IMR-90 (cell line): Measurements from ENCODE around the gene USP12. TPM values are rescaled to one million over a fixed set of nuclear protein-coding genes. Genes with fewer than 3 reads are reported as not detected.

ENCODE experiments used
- ATAC-seq: fragments of 200-7000 bp; cut with Tn5 transposase; 2 replicates; pipeline ENCODE4 v1.9.1; 2020; ENCODE audit warnings: low read depth, mild to moderate bottlenecking, moderate library complexity
- BruUV-seq: library from RNA; stranded (reverse); fragments of 400-500 nt; replicated peaks from 2 replicates; lab custom pipeline; 2021; lab: Mats Ljungman, UMichigan
- CTCF ChIA-PET: fragments of 300-600 bp; formaldehyde crosslinking; extraction: SDS; loops from one replicate; lab custom pipeline; 2021; ENCODE audit warnings: antibody characterized with exemption; lab: Yijun Ruan, JAX
- POLR2A ChIA-PET: fragments of 300-600 bp; sonication (Branson Sonifier 250); formaldehyde crosslinking; loops from one replicate; lab custom pipeline; 2022; ENCODE audit warnings: antibody characterized with exemption; ENCODE audit not compliant: unreplicated experiment; lab: Charles Lee
- DNase-seq: peaks from one replicate; pipeline ENCODE4 v3.0.0; 2013
- H2AFZ ChIP-seq: replicated peaks from 2 replicates; pipeline ENCODE3; 2013; ENCODE audit warnings: low read length, mild to moderate bottlenecking; ENCODE audit not compliant: poor library complexity
- H2AK5ac ChIP-seq: 2 replicates; pipeline ENCODE4 v1.6.1; 2013; ENCODE audit warnings: low read depth, low read length, inconsistent platforms
- H2AK9ac ChIP-seq: replicated peaks from 2 replicates; pipeline ENCODE3; 2013; ENCODE audit warnings: mild to moderate bottlenecking, low read depth, low read length, moderate library complexity; ENCODE audit not compliant: poor library complexity
- H2BK120ac ChIP-seq: 2 replicates; pipeline ENCODE4 v1.6.1; 2013; ENCODE audit warnings: low read depth, low read length, inconsistent platforms
- H2BK15ac ChIP-seq: 3 replicates; pipeline ENCODE4 v1.6.1; 2013; ENCODE audit warnings: low read depth, low read length, inconsistent platforms
- H2BK20ac ChIP-seq: 2 replicates; pipeline ENCODE4 v1.6.1; 2013; ENCODE audit warnings: low read depth, mild to moderate bottlenecking, inconsistent platforms, low read length, moderate library complexity
- H2BK5ac ChIP-seq: 2 replicates; pipeline ENCODE4 v1.6.1; 2013; ENCODE audit warnings: mild to moderate bottlenecking, low read depth, low read length, inconsistent platforms; ENCODE audit not compliant: poor library complexity, severe bottlenecking
- H3K14ac ChIP-seq: replicated peaks from 2 replicates; pipeline ENCODE4 v1.6.1; 2013; ENCODE audit warnings: low read depth, low read length, inconsistent platforms
- H3K18ac ChIP-seq: 2 replicates; pipeline ENCODE4 v1.6.1; 2013; ENCODE audit warnings: low read depth, low read length, control low read depth
- H3K23ac ChIP-seq: 2 replicates; pipeline ENCODE4 v1.6.1; 2013; ENCODE audit warnings: low read depth, low read length, inconsistent platforms
- H3K27ac ChIP-seq: 2 replicates; pipeline ENCODE4 v1.5.1; 2013; ENCODE audit warnings: mild to moderate bottlenecking, control low read depth, low read length; ENCODE audit not compliant: insufficient read depth
- H3K27me3 ChIP-seq: 2 replicates; pipeline ENCODE4 v1.6.1; 2013; ENCODE audit warnings: low read length; ENCODE audit not compliant: control insufficient read depth, insufficient read depth
- H3K36me3 ChIP-seq: 2 replicates; pipeline ENCODE4 v1.6.1; 2013; ENCODE audit warnings: low read length, mixed read lengths; ENCODE audit not compliant: control insufficient read depth, insufficient read depth
- H3K4ac ChIP-seq: 2 replicates; pipeline ENCODE4 v1.6.1; 2013; ENCODE audit warnings: low read depth, low read length, inconsistent platforms
- H3K4me1 ChIP-seq: 2 replicates; pipeline ENCODE4 v1.6.1; 2013; ENCODE audit warnings: low read length, mixed read lengths; ENCODE audit not compliant: control insufficient read depth, insufficient read depth
- H3K4me2 ChIP-seq: 2 replicates; pipeline ENCODE4 v1.6.1; 2013; ENCODE audit warnings: low read depth, mild to moderate bottlenecking, control low read depth, low read length, moderate library complexity
- H3K4me3 ChIP-seq: 2 replicates; pipeline ENCODE4 v1.5.1; 2013; ENCODE audit warnings: low read depth, mild to moderate bottlenecking, control low read depth, low read length, moderate library complexity; ENCODE audit not compliant: insufficient read depth
- H3K56ac ChIP-seq: 2 replicates; pipeline ENCODE4 v1.6.1; 2013; ENCODE audit warnings: low read length, inconsistent platforms; ENCODE audit not compliant: insufficient read depth; ENCODE audit errors: extremely low read depth
- H3K79me1 ChIP-seq, 2 experiments: 2 replicates each; pipeline ENCODE4 v1.6.1; 2013; ENCODE audit warnings: low read length in 2 of 2, inconsistent platforms in 1 of 2, low read depth in 1 of 2
- H3K9ac ChIP-seq: 2 replicates; pipeline ENCODE4 v1.6.1; 2013; ENCODE audit warnings: low read depth, low read length, control low read depth
- H3K9me1 ChIP-seq: 2 replicates; pipeline ENCODE4 v1.6.1; 2013; ENCODE audit warnings: low read length, inconsistent platforms; ENCODE audit not compliant: insufficient read depth
- H3K9me3 ChIP-seq: 2 replicates; pipeline ENCODE4 v1.6.1; 2013; ENCODE audit warnings: low read length; ENCODE audit not compliant: control insufficient read depth, insufficient read depth
- H4K20me1 ChIP-seq: 2 replicates; pipeline ENCODE4 v1.6.1; 2013; ENCODE audit warnings: low read length, inconsistent platforms; ENCODE audit not compliant: insufficient read depth
- H4K5ac ChIP-seq: 2 replicates; pipeline ENCODE4 v1.6.1; 2013; ENCODE audit warnings: mild to moderate bottlenecking, low read depth, low read length, control low read depth
- H4K8ac ChIP-seq, 2 experiments: 2 replicates each; pipeline ENCODE4 v1.6.1; 2013; ENCODE audit warnings: low read depth in 2 of 2, low read length in 2 of 2, control low read depth in 1 of 2, inconsistent platforms in 1 of 2
- H4K91ac ChIP-seq: 2 replicates; pipeline ENCODE4 v1.6.1; 2013; ENCODE audit warnings: low read depth, low read length, inconsistent platforms; ENCODE audit not compliant: insufficient read depth
- BHLHE40 ChIP-seq: fragments of 150-350 bp; IDR thresholded peaks from 2 replicates; pipeline ENCODE4 v1.6.1; 2016; ENCODE audit warnings: mild to moderate bottlenecking, low read depth, low read length
- MAFK ChIP-seq: IDR thresholded peaks from 2 replicates; pipeline ENCODE4 v1.6.1; 2012; ENCODE audit warnings: low read depth, low read length, improper control_type of control experiment
- RCOR1 ChIP-seq: IDR thresholded peaks from 2 replicates; pipeline ENCODE4 v1.6.1; 2012; ENCODE audit warnings: mild to moderate bottlenecking, low read length, improper control_type of control experiment; ENCODE audit not compliant: insufficient replicate concordance
- WGBS, 2 experiments: methylation state at CpG; one replicate each; pipeline versions ENCODE4 v1.1.5 to v1.1.7; 2013; ENCODE audit warnings: missing lambda C conversion rate in 2 of 2; ENCODE audit not compliant: insufficient read length in 1 of 2; ENCODE audit errors: extremely low coverage in 2 of 2; 5-methylcytosine and 5-hydroxymethylcytosine counted together
- dilution Hi-C: fragments of 300-500 bp; cut with HindIII; formaldehyde crosslinking; loops from one replicate; pipeline ENCODE4 v1.14.3; 2018; ENCODE audit warnings: low sequenced_read_pairs; ENCODE audit not compliant: unreplicated experiment
- in situ Hi-C: fragments of 300-500 bp; cut with MboI; formaldehyde crosslinking; loops from 3 replicates; pipeline ENCODE4 v1.14.3; 2019; ENCODE audit warnings: low sequenced_read_pairs, inconsistent platforms, mixed read lengths
- intact Hi-C: fragments of 100-400 bp; cut with micrococcal nuclease; formaldehyde crosslinking; loops from 2 replicates; pipeline ENCODE4 v1.10.0; 2022
- polyA plus RNA-seq, 3 experiments: library from polyadenylated mRNA; depleted of rRNA; stranded (reverse); fragments of >200 nt; gene quantifications; 2 replicates each; pipeline ENCODE4 v1.2.3, GENCODE V29; 2012; ENCODE audit warnings: low replicate concordance in 1 of 3
- total RNA-seq: library from RNA; depleted of rRNA; stranded (reverse); fragments of >200 nt; gene quantifications from 2 replicates; pipeline ENCODE4 v1.2.3, GENCODE V29; 2012
- TF ChIP-seq, protein P1 (sequence below): fragments of 150-350 bp; IDR thresholded peaks from 2 replicates; pipeline ENCODE4 v1.6.1; 2017; ENCODE audit warnings: mild to moderate bottlenecking, antibody characterized with exemption, low read length, low read depth
- TF ChIP-seq, protein P2 (sequence below): conservative IDR thresholded peaks from 2 replicates; pipeline ENCODE4 v1.5.1; 2012; ENCODE audit warnings: mild to moderate bottlenecking, low read depth, low read length, improper control_type of control experiment

The USP12 gene
- total and polyA plus RNA-seq, 2 of the 4 experiments (the other 2 are of a cell fraction), result 11.8 to 16.5 TPM

DNA sequence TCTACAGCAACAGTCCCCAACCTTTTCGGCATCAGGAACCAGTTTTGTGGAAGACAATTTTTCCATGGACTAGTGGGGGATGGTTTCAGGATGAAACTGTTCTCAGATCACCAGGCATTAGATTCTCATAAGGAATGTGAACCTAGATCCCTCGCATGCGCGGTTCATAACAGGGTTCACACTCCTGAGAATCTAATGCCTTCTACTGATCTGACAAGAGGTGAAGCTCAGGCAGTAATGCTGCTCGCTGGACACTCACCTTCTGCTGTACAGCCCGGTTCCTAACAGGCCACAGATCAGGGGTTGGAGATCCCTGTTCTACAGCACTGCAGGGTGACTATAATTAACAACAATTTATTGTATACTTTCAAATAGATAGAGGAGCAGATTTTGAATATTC, 21.9 kb downstream of the USP12 start:
- Histone ChIP-seq H3K4me2 (no peak overlapping the region), H3K9me3 (no peaks in the 10 kb centered on the region), H3K27me3 (no peaks in the 10 kb centered on the region), H3K79me1 (peaks cover 19 to 74% of the 10 kb centered on the region in 2 experiments), H3K18ac (no peak overlapping the region), H4K5ac (no peak overlapping the region), H3K9me1 (peaks cover 10% of the 10 kb centered on the region; the same call in 1 of the 2 replicates), H2BK15ac (no peak overlapping the region), H4K91ac (no peak overlapping the region), H4K20me1 (peaks cover 76% of the 10 kb centered on the region), H2BK5ac (no peak overlapping the region), H3K36me3 (peaks cover 2% of the 10 kb centered on the region; the same call in 1 of the 2 replicates), H3K14ac (no peak overlapping the region), H2BK120ac (no peak overlapping the region), H2AK5ac (no peak overlapping the region), H3K9ac (no peak overlapping the region), H4K8ac (no peak overlapping the region), H3K4me1 (0 out of 2 replicates have a peak, but pooled peaks cover 3% of the 10 kb centered on the region), H3K4ac (no peak overlapping the region), H3K4me3 (no peak overlapping the region), H3K27ac (no peak overlapping the region), H2AK9ac (no peak overlapping the region), H2BK20ac (no peak overlapping the region), H2AFZ (no peak overlapping the region), H3K56ac (no peak overlapping the region), H3K23ac (no peak overlapping the region)
- ChIA-PET POLR2A (no interaction called here), CTCF (no interaction called here)
- WGBS, 2 experiments, result 100% methylated on average over 3 of the region's 6 CpGs; no CpG with 5 or more reads in 1 of the 2 experiments
- BruUV-seq, result no TSS peak
- in situ Hi-C loops, result no loop called here
- dilution Hi-C loops, result no loop called here
- intact Hi-C loops, result no loop called here
- ATAC-seq (no peak), DNase-seq (no peak)
- TF ChIP-seq, protein P1, sequence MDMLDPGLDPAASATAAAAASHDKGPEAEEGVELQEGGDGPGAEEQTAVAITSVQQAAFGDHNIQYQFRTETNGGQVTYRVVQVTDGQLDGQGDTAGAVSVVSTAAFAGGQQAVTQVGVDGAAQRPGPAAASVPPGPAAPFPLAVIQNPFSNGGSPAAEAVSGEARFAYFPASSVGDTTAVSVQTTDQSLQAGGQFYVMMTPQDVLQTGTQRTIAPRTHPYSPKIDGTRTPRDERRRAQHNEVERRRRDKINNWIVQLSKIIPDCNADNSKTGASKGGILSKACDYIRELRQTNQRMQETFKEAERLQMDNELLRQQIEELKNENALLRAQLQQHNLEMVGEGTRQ, result no peak
- TF ChIP-seq, protein P2, sequence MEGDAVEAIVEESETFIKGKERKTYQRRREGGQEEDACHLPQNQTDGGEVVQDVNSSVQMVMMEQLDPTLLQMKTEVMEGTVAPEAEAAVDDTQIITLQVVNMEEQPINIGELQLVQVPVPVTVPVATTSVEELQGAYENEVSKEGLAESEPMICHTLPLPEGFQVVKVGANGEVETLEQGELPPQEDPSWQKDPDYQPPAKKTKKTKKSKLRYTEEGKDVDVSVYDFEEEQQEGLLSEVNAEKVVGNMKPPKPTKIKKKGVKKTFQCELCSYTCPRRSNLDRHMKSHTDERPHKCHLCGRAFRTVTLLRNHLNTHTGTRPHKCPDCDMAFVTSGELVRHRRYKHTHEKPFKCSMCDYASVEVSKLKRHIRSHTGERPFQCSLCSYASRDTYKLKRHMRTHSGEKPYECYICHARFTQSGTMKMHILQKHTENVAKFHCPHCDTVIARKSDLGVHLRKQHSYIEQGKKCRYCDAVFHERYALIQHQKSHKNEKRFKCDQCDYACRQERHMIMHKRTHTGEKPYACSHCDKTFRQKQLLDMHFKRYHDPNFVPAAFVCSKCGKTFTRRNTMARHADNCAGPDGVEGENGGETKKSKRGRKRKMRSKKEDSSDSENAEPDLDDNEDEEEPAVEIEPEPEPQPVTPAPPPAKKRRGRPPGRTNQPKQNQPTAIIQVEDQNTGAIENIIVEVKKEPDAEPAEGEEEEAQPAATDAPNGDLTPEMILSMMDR, result no peak
- TF ChIP-seq RCOR1 (no peak), MAFK (no peak), BHLHE40 (no peak)
